ENCODE results near the gene SPEM3. TPM values are rescaled to one million over a fixed set of nuclear protein-coding genes. Genes with fewer than 3 reads are reported as not detected.

The SPEM3 gene
- total and polyA plus RNA-seq, 2 of the 13 experiments (the other 11 are each of a cell fraction or from before 2014, with no cell fraction given) = not detected

GRCh38 chr17:7394452-7395191 lies 34.0 kb upstream of the SPEM3 start, which contains the start of gene PLSCR3 (continued):
- TF ChIP-seq, protein P1, sequence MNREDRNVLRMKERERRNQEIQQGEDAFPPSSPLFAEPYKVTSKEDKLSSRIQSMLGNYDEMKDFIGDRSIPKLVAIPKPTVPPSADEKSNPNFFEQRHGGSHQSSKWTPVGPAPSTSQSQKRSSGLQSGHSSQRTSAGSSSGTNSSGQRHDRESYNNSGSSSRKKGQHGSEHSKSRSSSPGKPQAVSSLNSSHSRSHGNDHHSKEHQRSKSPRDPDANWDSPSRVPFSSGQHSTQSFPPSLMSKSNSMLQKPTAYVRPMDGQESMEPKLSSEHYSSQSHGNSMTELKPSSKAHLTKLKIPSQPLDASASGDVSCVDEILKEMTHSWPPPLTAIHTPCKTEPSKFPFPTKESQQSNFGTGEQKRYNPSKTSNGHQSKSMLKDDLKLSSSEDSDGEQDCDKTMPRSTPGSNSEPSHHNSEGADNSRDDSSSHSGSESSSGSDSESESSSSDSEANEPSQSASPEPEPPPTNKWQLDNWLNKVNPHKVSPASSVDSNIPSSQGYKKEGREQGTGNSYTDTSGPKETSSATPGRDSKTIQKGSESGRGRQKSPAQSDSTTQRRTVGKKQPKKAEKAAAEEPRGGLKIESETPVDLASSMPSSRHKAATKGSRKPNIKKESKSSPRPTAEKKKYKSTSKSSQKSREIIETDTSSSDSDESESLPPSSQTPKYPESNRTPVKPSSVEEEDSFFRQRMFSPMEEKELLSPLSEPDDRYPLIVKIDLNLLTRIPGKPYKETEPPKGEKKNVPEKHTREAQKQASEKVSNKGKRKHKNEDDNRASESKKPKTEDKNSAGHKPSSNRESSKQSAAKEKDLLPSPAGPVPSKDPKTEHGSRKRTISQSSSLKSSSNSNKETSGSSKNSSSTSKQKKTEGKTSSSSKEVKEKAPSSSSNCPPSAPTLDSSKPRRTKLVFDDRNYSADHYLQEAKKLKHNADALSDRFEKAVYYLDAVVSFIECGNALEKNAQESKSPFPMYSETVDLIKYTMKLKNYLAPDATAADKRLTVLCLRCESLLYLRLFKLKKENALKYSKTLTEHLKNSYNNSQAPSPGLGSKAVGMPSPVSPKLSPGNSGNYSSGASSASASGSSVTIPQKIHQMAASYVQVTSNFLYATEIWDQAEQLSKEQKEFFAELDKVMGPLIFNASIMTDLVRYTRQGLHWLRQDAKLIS (CRISPR knock-in tag; IDR thresholded peaks at IDR 0.05) = no peak
- TF ChIP-seq SALL2 (CRISPR knock-in tag; IDR thresholded peaks at IDR 0.05) (no peak), MTA1 (CRISPR knock-in tag; IDR thresholded peaks at IDR 0.05; ENCODE audit: borderline replicate concordance) (no peak), ZNF724P (CRISPR knock-in tag; IDR thresholded peaks at IDR 0.05; ENCODE audit: borderline replicate concordance) (0 out of 2 replicates have a peak, but pooled peaks have one; percentile 70), PHF20 (CRISPR knock-in tag; IDR thresholded peaks at IDR 0.05) (peak; percentile 37; the same call in 1 of the 2 replicates), HNRNPK (IDR thresholded peaks at IDR 0.05; ENCODE audit: low read depth, low read length, poor library complexity, severe bottlenecking) (no peak), HMG20B (CRISPR knock-in tag; conservative IDR thresholded peaks at IDR 0.05) (no peak), ZNF564 (CRISPR knock-in tag; IDR thresholded peaks at IDR 0.05) (0 out of 2 replicates have a peak, but pooled peaks have one; percentile 72), ZNF326 (CRISPR knock-in tag; IDR thresholded peaks at IDR 0.05; ENCODE audit: borderline replicate concordance) (no peak), ZNF510 (CRISPR knock-in tag; IDR thresholded peaks at IDR 0.05; ENCODE audit: low read depth) (no peak), ZNF17 (CRISPR knock-in tag; IDR thresholded peaks at IDR 0.05) (no peak), CREM (IDR thresholded peaks at IDR 0.05) (no peak), CREM (CRISPR knock-in tag; IDR thresholded peaks at IDR 0.05) (no peak), IKZF4 (CRISPR knock-in tag; IDR thresholded peaks at IDR 0.05; ENCODE audit: borderline replicate concordance, low read depth, not compliant biosample characterization) (no peak), SNRNP70 (IDR thresholded peaks at IDR 0.05; ENCODE audit: low read depth, low read length) (no peak), ZNF484 (CRISPR knock-in tag; IDR thresholded peaks at IDR 0.05; ENCODE audit: borderline replicate concordance, low read depth) (no peak), RFXAP (CRISPR knock-in tag; IDR thresholded peaks at IDR 0.05; ENCODE audit: borderline replicate concordance) (no peak), ZNF317 (CRISPR knock-in tag; IDR thresholded peaks at IDR 0.05) (no peak), PLRG1 (conservative IDR thresholded peaks at IDR 0.05) (no peak), POGZ (CRISPR knock-in tag; IDR thresholded peaks at IDR 0.05) (no peak), SSRP1 (CRISPR knock-in tag; IDR thresholded peaks at IDR 0.05) (no peak), ZNF773 (CRISPR knock-in tag; IDR thresholded peaks at IDR 0.05; ENCODE audit: borderline replicate concordance) (no peak), ZNF746 (CRISPR knock-in tag; IDR thresholded peaks at IDR 0.05) (no peak), HNF4A (CRISPR knock-in tag; IDR thresholded peaks at IDR 0.05) (peak; percentile 15; the same call in 1 of the 2 replicates), MIER2 (CRISPR knock-in tag; IDR thresholded peaks at IDR 0.05) (no peak; the same call in 1 of the 2 replicates), NCOR1 (IDR thresholded peaks at IDR 0.05; ENCODE audit: borderline replicate concordance, low read length) (no peak), ZSCAN9 (CRISPR knock-in tag; IDR thresholded peaks at IDR 0.05; ENCODE audit: borderline replicate concordance) (no peak)
- TF ChIP-seq, protein P2, sequence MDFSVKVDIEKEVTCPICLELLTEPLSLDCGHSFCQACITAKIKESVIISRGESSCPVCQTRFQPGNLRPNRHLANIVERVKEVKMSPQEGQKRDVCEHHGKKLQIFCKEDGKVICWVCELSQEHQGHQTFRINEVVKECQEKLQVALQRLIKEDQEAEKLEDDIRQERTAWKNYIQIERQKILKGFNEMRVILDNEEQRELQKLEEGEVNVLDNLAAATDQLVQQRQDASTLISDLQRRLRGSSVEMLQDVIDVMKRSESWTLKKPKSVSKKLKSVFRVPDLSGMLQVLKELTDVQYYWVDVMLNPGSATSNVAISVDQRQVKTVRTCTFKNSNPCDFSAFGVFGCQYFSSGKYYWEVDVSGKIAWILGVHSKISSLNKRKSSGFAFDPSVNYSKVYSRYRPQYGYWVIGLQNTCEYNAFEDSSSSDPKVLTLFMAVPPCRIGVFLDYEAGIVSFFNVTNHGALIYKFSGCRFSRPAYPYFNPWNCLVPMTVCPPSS (IDR thresholded peaks at IDR 0.05) = no peak

Data from HepG2 (cell line).